Stimulated activated memory B cell treated with anti-CD40 and anti-IgM and Interleukin-4, amounts not matched to agents 10 μg/mL and 1 μg/mL and 100 μg/mL, for 72 hours (primary cell): ENCODE data around the gene OR51B2.
"Not testable (repeated sequence)": the region's sequence is repeated elsewhere in the genome, so short reads cannot be mapped to it uniquely, and the experiment has no call there.

ENCODE experiments used
- ATAC-seq: fragments of 150-1000 bp; cut with Tn5 transposase; 2 replicates; pipeline ENCODE4 v1.10.0; 2021
- H3K27ac Mint-ChIP-seq: one replicate; pipeline ENCODE4 v1.8.0; 2022; ENCODE audit warnings: mild to moderate bottlenecking, mixed read lengths
- H3K27me3 Mint-ChIP-seq: one replicate; pipeline ENCODE4 v1.8.0; 2022; ENCODE audit warnings: mixed read lengths
- H3K36me3 Mint-ChIP-seq: one replicate; pipeline ENCODE4 v1.8.0; 2022; ENCODE audit warnings: mixed read lengths
- H3K4me1 Mint-ChIP-seq: one replicate; pipeline ENCODE4 v1.8.0; 2022; ENCODE audit warnings: mixed read lengths
- H3K4me3 Mint-ChIP-seq: one replicate; pipeline ENCODE4 v1.8.0; 2022; ENCODE audit warnings: mild to moderate bottlenecking, moderate library complexity, mixed read lengths
- H3K9me3 Mint-ChIP-seq: one replicate; pipeline ENCODE4 v1.8.0; 2022; ENCODE audit warnings: mixed read lengths

OR51B2 gene

GRCh38 chr11:5324197-5324596, at the start of gene OR51B2:
TSS of gene OR51B2 (minus strand) at chr11:5324297. CDS start at chr11:5324297, 0 bp downstream.
- H3K27me3 Mint-ChIP-seq, result no peaks in the 10 kb centered on the region
- H3K4me3 Mint-ChIP-seq, result no peak within 1 kb of the TSS
- no peaks in the 10 kb centered on the region for H3K4me1 Mint-ChIP-seq

GRCh38 chr11:5369789-5370188, 45.7 kb upstream of the OR51B2 start:
- Mint-ChIP-seq H3K9me3 (no peaks in the 10 kb centered on the region), H3K4me3 (no peak overlapping the region), H3K27me3 (peaks cover 34% of the 10 kb centered on the region), H3K27ac (no peak overlapping the region), H3K4me1 (no peaks in the 10 kb centered on the region), H3K36me3 (no peaks in the 10 kb centered on the region)
- ATAC-seq, result no peak

More at GRCh38 chr11:5324197-5324596, at the start of gene OR51B2:
- ATAC-seq, result no peak
- Mint-ChIP-seq H3K9me3 (no peaks in the 10 kb centered on the region), H3K27ac (no peak within 1 kb of the TSS), H3K36me3 (no peaks in the 10 kb centered on the region)

- ATAC-seq, result no peak
- H3K9me3 Mint-ChIP-seq, result no peaks in the 10 kb centered on the region
- H3K4me1 Mint-ChIP-seq, result no peaks in the 10 kb centered on the region
- peaks cover 24% of the 10 kb centered on the region for H3K27me3 Mint-ChIP-seq
- no peak overlapping the region for H3K27ac Mint-ChIP-seq
- H3K4me3 Mint-ChIP-seq, result no peak overlapping the region
- H3K36me3 Mint-ChIP-seq, result no peaks in the 10 kb centered on the region
Measured at GRCh38 chr11:5368502-5369043, 44.5 kb upstream of the OR51B2 start.

- Mint-ChIP-seq H3K4me3 (no peak overlapping the region), H3K27me3 (peaks cover 24% of the 10 kb centered on the region), H3K9me3 (no peaks in the 10 kb centered on the region), H3K4me1 (no peaks in the 10 kb centered on the region), H3K36me3 (no peaks in the 10 kb centered on the region), H3K27ac (no peak overlapping the region)
- ATAC-seq, result no peak
Measured at GRCh38 chr11:5367448-5368074, 43.5 kb upstream of the OR51B2 start.

- ATAC-seq, result no peak
- H3K4me3 Mint-ChIP-seq, result no peak overlapping the region
Measured at GRCh38 chr11:5366856-5367255, 42.8 kb upstream of the OR51B2 start.

GRCh38 chr11:5366365-5366764, 42.3 kb upstream of the OR51B2 start:
- not testable (repeated sequence) for H3K4me3 Mint-ChIP-seq, H3K27ac Mint-ChIP-seq, ATAC-seq, H3K9me3 Mint-ChIP-seq, H3K4me1 Mint-ChIP-seq, H3K36me3 Mint-ChIP-seq
- peaks cover 14% of the 10 kb centered on the region for H3K27me3 Mint-ChIP-seq

More at GRCh38 chr11:5366856-5367255, 42.8 kb upstream of the OR51B2 start:
- peaks cover 19% of the 10 kb centered on the region for H3K27me3 Mint-ChIP-seq
- H3K4me1 Mint-ChIP-seq, result no peaks in the 10 kb centered on the region
- no peaks in the 10 kb centered on the region for H3K36me3 Mint-ChIP-seq
- H3K27ac Mint-ChIP-seq, result no peak overlapping the region
- no peaks in the 10 kb centered on the region for H3K9me3 Mint-ChIP-seq

- Mint-ChIP-seq H3K27me3 (peaks cover 13% of the 10 kb centered on the region), H3K27ac (no peak overlapping the region)
Measured at GRCh38 chr11:5364214-5364613, 40.1 kb upstream of the OR51B2 start.

GRCh38 chr11:5363679-5364078, 39.6 kb upstream of the OR51B2 start:
- H3K4me1 Mint-ChIP-seq, result no peaks in the 10 kb centered on the region
- no peak for ATAC-seq
- H3K4me3 Mint-ChIP-seq, result no peak overlapping the region
- no peaks in the 10 kb centered on the region for H3K36me3 Mint-ChIP-seq
- peaks cover 2% of the 10 kb centered on the region for H3K9me3 Mint-ChIP-seq
- H3K27me3 Mint-ChIP-seq, result peaks cover 13% of the 10 kb centered on the region
- no peak overlapping the region for H3K27ac Mint-ChIP-seq

More at GRCh38 chr11:5364214-5364613, 40.1 kb upstream of the OR51B2 start:
- no peak overlapping the region for H3K4me3 Mint-ChIP-seq
- H3K4me1 Mint-ChIP-seq, result no peaks in the 10 kb centered on the region
- no peak for ATAC-seq
- H3K36me3 Mint-ChIP-seq, result no peaks in the 10 kb centered on the region
- no peaks in the 10 kb centered on the region for H3K9me3 Mint-ChIP-seq

GRCh38 chr11:5362017-5362625, 38.0 kb upstream of the OR51B2 start:
- Mint-ChIP-seq H3K4me1 (no peaks in the 10 kb centered on the region), H3K36me3 (no peaks in the 10 kb centered on the region), H3K4me3 (no peak overlapping the region), H3K27ac (no peak overlapping the region), H3K27me3 (peaks cover 13% of the 10 kb centered on the region), H3K9me3 (peaks cover 2% of the 10 kb centered on the region)
- ATAC-seq, result no peak

- H3K4me1 Mint-ChIP-seq, H3K4me3 Mint-ChIP-seq, H3K27ac Mint-ChIP-seq, ATAC-seq, H3K27me3 Mint-ChIP-seq, H3K9me3 Mint-ChIP-seq, H3K36me3 Mint-ChIP-seq: not testable (repeated sequence)
Measured at GRCh38 chr11:5356031-5356430, 31.9 kb upstream of the OR51B2 start.

GRCh38 chr11:5351208-5351607, 27.1 kb upstream of the OR51B2 start, which contains the start of gene OR51B6:
TSS of gene OR51B6 (plus strand) at chr11:5351508. CDS start at chr11:5351508, 0 bp downstream.
- H3K4me1 Mint-ChIP-seq, result no peaks in the 10 kb centered on the region
- peaks cover 11% of the 10 kb centered on the region for H3K27me3 Mint-ChIP-seq
- H3K27ac Mint-ChIP-seq, result no peak within 1 kb of the TSS
- H3K36me3 Mint-ChIP-seq, result no peaks in the 10 kb centered on the region
- no peaks in the 10 kb centered on the region for H3K9me3 Mint-ChIP-seq
- H3K4me3 Mint-ChIP-seq, result no peak within 1 kb of the TSS
- ATAC-seq, result no peak

- Mint-ChIP-seq H3K27me3 (peaks cover 11% of the 10 kb centered on the region), H3K27ac (no peak overlapping the region), H3K4me1 (no peaks in the 10 kb centered on the region), H3K4me3 (no peak overlapping the region), H3K9me3 (no peaks in the 10 kb centered on the region), H3K36me3 (no peaks in the 10 kb centered on the region)
- ATAC-seq, result no peak
Measured at GRCh38 chr11:5349550-5349949, 25.5 kb upstream of the OR51B2 start.

- H3K9me3 Mint-ChIP-seq, result no peaks in the 10 kb centered on the region
- no peak overlapping the region for H3K4me3 Mint-ChIP-seq
- no peaks in the 10 kb centered on the region for H3K4me1 Mint-ChIP-seq
- ATAC-seq, result no peak
- H3K36me3 Mint-ChIP-seq, result no peaks in the 10 kb centered on the region
- peaks cover 11% of the 10 kb centered on the region for H3K27me3 Mint-ChIP-seq
- H3K27ac Mint-ChIP-seq, result no peak overlapping the region
Measured at GRCh38 chr11:5348551-5349194, 24.6 kb upstream of the OR51B2 start.

GRCh38 chr11:5345831-5346230, 21.7 kb upstream of the OR51B2 start:
- Mint-ChIP-seq H3K4me1 (no peaks in the 10 kb centered on the region), H3K4me3 (no peak overlapping the region), H3K36me3 (no peaks in the 10 kb centered on the region), H3K27ac (no peak overlapping the region), H3K27me3 (peaks cover 11% of the 10 kb centered on the region), H3K9me3 (no peaks in the 10 kb centered on the region)
- ATAC-seq, result no peak

GRCh38 chr11:5343474-5344335, 19.6 kb upstream of the OR51B2 start, which contains the start of gene OR51B5:
TSS of gene OR51B5 (minus strand) at chr11:5343524. CDS start at chr11:5343524, 0 bp downstream.
- no peak for ATAC-seq
- H3K27ac Mint-ChIP-seq, result no peak within 1 kb of the TSS
- peaks cover 6% of the 10 kb centered on the region for H3K27me3 Mint-ChIP-seq
- H3K9me3 Mint-ChIP-seq, result no peaks in the 10 kb centered on the region
- H3K36me3 Mint-ChIP-seq, result no peaks in the 10 kb centered on the region
- no peaks in the 10 kb centered on the region for H3K4me1 Mint-ChIP-seq
- H3K4me3 Mint-ChIP-seq, result no peak within 1 kb of the TSS
